Measurements from ENCODE around the gene SYN1.

SYN1 gene

DNA sequence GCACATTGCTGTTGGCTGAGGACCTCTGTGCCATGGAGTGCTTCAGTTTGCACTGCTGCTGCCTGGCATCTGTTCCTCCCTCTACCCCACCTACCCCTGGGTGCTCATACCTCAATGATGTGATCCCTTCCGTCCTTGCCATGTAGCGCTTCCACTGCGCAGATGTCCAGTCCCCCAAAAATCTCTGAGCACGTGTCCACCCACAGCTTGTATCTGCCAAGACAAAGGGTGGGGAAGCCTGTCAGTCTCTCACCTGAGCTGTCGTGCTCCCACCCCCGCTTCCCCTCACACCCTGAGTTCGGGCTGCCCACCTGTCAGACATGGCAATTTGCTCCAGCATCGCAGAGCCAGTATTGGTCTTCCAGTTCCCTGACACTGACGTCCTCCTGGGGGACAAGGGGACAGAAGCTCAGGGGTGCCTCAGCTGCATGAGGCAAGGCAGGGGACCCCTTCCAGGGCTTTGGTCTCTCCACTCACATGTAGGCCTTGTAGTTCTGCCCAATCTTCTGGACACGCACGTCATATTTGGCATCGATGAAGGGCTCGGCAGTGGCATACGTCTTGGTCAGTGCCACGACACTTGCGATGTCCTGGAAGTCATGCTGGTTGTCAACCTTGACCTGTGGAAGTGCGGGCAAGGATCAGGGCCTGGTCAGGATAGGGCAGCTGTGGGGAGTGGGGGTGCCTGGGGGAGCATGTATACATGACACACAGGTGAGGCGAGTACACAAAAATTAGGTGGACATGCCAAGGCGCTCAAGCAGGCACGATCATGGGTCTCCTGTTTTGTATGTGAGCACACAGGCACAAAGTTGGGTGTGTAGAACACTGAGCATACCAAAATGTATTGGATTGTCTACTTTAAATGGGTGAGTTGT is 43.4 kb downstream of the SYN1 start:
- TF ChIP-seq EZH2 (IDR thresholded peaks at IDR 0.05; ENCODE audit: borderline replicate concordance, low read depth, low read length, severe bottlenecking), result no peak
- TF ChIP-seq, protein P1, sequence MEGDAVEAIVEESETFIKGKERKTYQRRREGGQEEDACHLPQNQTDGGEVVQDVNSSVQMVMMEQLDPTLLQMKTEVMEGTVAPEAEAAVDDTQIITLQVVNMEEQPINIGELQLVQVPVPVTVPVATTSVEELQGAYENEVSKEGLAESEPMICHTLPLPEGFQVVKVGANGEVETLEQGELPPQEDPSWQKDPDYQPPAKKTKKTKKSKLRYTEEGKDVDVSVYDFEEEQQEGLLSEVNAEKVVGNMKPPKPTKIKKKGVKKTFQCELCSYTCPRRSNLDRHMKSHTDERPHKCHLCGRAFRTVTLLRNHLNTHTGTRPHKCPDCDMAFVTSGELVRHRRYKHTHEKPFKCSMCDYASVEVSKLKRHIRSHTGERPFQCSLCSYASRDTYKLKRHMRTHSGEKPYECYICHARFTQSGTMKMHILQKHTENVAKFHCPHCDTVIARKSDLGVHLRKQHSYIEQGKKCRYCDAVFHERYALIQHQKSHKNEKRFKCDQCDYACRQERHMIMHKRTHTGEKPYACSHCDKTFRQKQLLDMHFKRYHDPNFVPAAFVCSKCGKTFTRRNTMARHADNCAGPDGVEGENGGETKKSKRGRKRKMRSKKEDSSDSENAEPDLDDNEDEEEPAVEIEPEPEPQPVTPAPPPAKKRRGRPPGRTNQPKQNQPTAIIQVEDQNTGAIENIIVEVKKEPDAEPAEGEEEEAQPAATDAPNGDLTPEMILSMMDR (IDR thresholded peaks at IDR 0.05; ENCODE audit: borderline replicate concordance, extremely low read depth, low read length, poor library complexity, severe bottlenecking), result no peak
- H3K27me3 ChIP-seq (ENCODE audit: insufficient read depth, low read length, poor library complexity), result no peaks in the 10 kb centered on the region

DNA sequence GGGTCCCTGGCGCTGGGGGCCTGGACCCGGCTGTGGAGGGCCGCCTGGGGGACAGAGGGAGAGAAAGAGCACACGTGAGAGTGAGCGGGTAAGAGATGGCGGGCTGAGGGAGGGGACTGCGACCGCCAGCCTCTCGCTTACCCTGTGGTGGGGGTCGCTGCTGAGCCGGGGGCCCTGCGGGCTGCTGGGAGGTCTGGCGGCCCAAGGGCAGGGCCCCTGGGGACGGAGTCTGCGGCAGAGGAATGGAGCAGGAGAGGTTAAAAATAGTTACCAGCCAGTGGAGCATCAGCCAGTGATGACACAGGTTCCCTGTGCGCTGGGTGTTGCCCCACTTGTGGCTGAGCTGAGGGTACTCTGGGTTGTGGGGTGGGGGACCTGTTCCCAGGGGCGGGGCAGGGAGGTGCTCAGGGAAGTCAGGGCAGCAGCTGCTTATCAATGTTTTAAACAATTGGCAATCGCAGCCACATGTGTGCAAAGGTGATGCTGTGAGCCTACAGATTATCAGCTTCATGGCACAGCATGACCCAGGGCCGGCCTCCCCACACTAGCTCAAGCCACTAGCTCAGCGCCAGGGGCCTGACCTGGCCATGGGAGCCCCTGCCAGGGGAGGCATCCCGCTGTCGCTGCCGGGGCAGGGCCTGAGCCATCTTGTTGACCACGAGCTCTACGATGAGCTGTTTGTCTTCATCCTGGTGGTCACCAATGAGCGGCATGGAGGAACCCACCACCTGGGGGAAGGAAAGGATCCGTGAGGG is 44.9 kb downstream of the SYN1 start:
- Histone ChIP-seq H4K20me1 (ENCODE audit: insufficient read depth, low read length) (no peaks in the 10 kb centered on the region), H3K9me3 (ENCODE audit: insufficient read depth, low read length, severe bottlenecking) (no peaks in the 10 kb centered on the region), H3K36me3 (ENCODE audit: insufficient read depth, low read length) (peaks cover 13% of the 10 kb centered on the region), H3K4me3 (ENCODE audit: low read depth in 1 of 2, low read length in 2 of 2) (no peak overlapping the region), H3K79me2 (ENCODE audit: insufficient read depth, low read length) (no peaks in the 10 kb centered on the region), H3K4me1 (ENCODE audit: insufficient read depth, low read length) (no peaks in the 10 kb centered on the region), H3K4me2 (ENCODE audit: insufficient read depth, low read length) (no peak overlapping the region), H2AFZ (ENCODE audit: low read depth, low read length) (no peak overlapping the region), H3K27ac (ENCODE audit: low read length) (no peak overlapping the region), H3K9ac (ENCODE audit: low read depth, low read length) (no peak overlapping the region), H3K27me3 (ENCODE audit: insufficient read depth, low read length, poor library complexity) (no peaks in the 10 kb centered on the region)
- ATAC-seq (ENCODE audit: insufficient read depth, low read depth), result no peak
- TF ChIP-seq EZH2 (IDR thresholded peaks at IDR 0.05; ENCODE audit: borderline replicate concordance, low read depth, low read length, severe bottlenecking), result no peak
- TF ChIP-seq, protein P1 (IDR thresholded peaks at IDR 0.05; ENCODE audit: borderline replicate concordance, extremely low read depth, low read length, poor library complexity, severe bottlenecking), result no peak
- DNase-seq, result no peak

More for the DNA sequence above, 43.4 kb downstream of the SYN1 start:
- no peak overlapping the region for H3K9ac ChIP-seq (ENCODE audit: low read depth, low read length)
- H3K27ac ChIP-seq (ENCODE audit: low read length), result no peak overlapping the region
- H3K4me1 ChIP-seq (ENCODE audit: insufficient read depth, low read length), result peaks cover 1% of the 10 kb centered on the region; the same call in 1 of the 2 replicates
- H3K4me3 ChIP-seq (ENCODE audit: low read depth in 1 of 2, low read length in 2 of 2), result no peak overlapping the region
- no peaks in the 10 kb centered on the region for H3K9me3 ChIP-seq (ENCODE audit: insufficient read depth, low read length, severe bottlenecking)
- no peak overlapping the region for H3K4me2 ChIP-seq (ENCODE audit: insufficient read depth, low read length)
- DNase-seq, result no peak
- ATAC-seq (ENCODE audit: insufficient read depth, low read depth), result no peak
- H2AFZ ChIP-seq (ENCODE audit: low read depth, low read length), result no peak overlapping the region
- H3K36me3 ChIP-seq (ENCODE audit: insufficient read depth, low read length), result peaks cover 6% of the 10 kb centered on the region
- H3K79me2 ChIP-seq (ENCODE audit: insufficient read depth, low read length), result no peaks in the 10 kb centered on the region
- H4K20me1 ChIP-seq (ENCODE audit: insufficient read depth, low read length), result no peaks in the 10 kb centered on the region

DNA sequence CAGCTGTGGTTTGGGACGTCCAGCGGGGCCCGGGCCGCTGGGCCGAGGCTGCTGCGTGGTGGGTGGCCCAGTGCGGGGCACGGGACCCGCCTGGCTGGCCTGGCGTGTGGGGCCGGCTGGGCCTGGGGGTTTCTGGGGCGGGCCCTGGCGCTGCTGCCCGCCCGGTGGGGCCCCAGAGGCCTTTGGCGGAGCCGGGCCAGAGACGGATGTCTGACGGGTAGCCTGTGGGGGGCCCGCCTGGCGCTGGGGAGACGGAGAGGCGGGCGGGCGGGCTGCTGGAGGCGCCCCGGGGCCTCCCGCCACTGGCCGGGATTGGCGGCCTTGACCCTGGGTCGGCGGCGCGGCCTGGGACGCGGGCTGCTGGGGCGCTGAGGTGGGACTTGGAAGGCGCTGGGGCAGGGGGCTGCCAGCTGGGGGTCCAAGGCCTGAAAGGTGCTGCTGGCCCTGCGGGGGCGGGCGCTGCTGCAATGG is 45.5 kb downstream of the SYN1 start:
- Histone ChIP-seq H3K4me2 (ENCODE audit: insufficient read depth, low read length) (no peak overlapping the region), H3K27me3 (ENCODE audit: insufficient read depth, low read length, poor library complexity) (no peaks in the 10 kb centered on the region), H3K4me1 (ENCODE audit: insufficient read depth, low read length) (no peaks in the 10 kb centered on the region), H4K20me1 (ENCODE audit: insufficient read depth, low read length) (no peaks in the 10 kb centered on the region), H3K27ac (ENCODE audit: low read length) (no peak overlapping the region), H2AFZ (ENCODE audit: low read depth, low read length) (no peak overlapping the region), H3K4me3 (ENCODE audit: low read depth in 1 of 2, low read length in 2 of 2) (no peak overlapping the region), H3K36me3 (ENCODE audit: insufficient read depth, low read length) (peaks cover 19% of the 10 kb centered on the region), H3K9ac (ENCODE audit: low read depth, low read length) (no peak overlapping the region), H3K79me2 (ENCODE audit: insufficient read depth, low read length) (no peaks in the 10 kb centered on the region), H3K9me3 (ENCODE audit: insufficient read depth, low read length, severe bottlenecking) (no peaks in the 10 kb centered on the region)
- DNase-seq (no peak), ATAC-seq (ENCODE audit: insufficient read depth, low read depth) (no peak)
- TF ChIP-seq EZH2 (IDR thresholded peaks at IDR 0.05; ENCODE audit: borderline replicate concordance, low read depth, low read length, severe bottlenecking), result no peak
- TF ChIP-seq, protein P1 (IDR thresholded peaks at IDR 0.05; ENCODE audit: borderline replicate concordance, extremely low read depth, low read length, poor library complexity, severe bottlenecking), result no peak

All from DND-41 (cell line).